ENCODE measurements around the gene ZBTB16.

DNA sequence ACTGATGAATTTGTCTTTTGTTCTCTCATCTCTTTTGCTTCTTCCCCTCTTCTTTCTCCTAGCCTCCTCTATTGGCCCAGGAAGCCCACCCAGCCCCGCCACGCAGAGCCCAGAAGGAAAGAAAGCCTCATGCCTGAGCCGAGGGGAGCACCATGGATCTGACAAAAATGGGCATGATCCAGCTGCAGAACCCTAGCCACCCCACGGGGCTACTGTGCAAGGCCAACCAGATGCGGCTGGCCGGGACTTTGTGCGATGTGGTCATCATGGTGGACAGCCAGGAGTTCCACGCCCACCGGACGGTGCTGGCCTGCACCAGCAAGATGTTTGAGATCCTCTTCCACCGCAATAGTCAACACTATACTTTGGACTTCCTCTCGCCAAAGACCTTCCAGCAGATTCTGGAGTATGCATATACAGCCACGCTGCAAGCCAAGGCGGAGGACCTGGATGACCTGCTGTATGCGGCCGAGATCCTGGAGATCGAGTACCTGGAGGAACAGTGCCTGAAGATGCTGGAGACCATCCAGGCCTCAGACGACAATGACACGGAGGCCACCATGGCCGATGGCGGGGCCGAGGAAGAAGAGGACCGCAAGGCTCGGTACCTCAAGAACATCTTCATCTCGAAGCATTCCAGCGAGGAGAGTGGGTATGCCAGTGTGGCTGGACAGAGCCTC, 3.8 kb downstream of the ZBTB16 start:
- TF ChIP-seq POLR2AphosphoS5 (IDR thresholded peaks at IDR 0.05; ENCODE audit: low read depth), result no peak
- TF ChIP-seq CTCF (IDR thresholded peaks at IDR 0.05; ENCODE audit: insufficient read depth, low read length), result no peak
- TF ChIP-seq, protein P1, sequence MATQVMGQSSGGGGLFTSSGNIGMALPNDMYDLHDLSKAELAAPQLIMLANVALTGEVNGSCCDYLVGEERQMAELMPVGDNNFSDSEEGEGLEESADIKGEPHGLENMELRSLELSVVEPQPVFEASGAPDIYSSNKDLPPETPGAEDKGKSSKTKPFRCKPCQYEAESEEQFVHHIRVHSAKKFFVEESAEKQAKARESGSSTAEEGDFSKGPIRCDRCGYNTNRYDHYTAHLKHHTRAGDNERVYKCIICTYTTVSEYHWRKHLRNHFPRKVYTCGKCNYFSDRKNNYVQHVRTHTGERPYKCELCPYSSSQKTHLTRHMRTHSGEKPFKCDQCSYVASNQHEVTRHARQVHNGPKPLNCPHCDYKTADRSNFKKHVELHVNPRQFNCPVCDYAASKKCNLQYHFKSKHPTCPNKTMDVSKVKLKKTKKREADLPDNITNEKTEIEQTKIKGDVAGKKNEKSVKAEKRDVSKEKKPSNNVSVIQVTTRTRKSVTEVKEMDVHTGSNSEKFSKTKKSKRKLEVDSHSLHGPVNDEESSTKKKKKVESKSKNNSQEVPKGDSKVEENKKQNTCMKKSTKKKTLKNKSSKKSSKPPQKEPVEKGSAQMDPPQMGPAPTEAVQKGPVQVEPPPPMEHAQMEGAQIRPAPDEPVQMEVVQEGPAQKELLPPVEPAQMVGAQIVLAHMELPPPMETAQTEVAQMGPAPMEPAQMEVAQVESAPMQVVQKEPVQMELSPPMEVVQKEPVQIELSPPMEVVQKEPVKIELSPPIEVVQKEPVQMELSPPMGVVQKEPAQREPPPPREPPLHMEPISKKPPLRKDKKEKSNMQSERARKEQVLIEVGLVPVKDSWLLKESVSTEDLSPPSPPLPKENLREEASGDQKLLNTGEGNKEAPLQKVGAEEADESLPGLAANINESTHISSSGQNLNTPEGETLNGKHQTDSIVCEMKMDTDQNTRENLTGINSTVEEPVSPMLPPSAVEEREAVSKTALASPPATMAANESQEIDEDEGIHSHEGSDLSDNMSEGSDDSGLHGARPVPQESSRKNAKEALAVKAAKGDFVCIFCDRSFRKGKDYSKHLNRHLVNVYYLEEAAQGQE (IDR thresholded peaks at IDR 0.05; ENCODE audit: insufficient replicate concordance, low read depth), result no peak
- TF ChIP-seq SPI1 (IDR thresholded peaks at IDR 0.05; ENCODE audit: borderline replicate concordance, low read depth), result no peak
- no peak for TF ChIP-seq GABPA (IDR thresholded peaks at IDR 0.05; ENCODE audit: low read depth)

Measured in HL-60 (cell line).